Activated CD4-positive, alpha-beta T cell treated with anti-CD3 and anti-CD28 coated beads, Interleukin-2, amount 50 U/mL, for 24 hours (primary cell): ENCODE data around the gene FAHD1.

ENCODE experiments used
- DNase-seq, 2 donors: peaks; one replicate each; pipeline ENCODE4 v3.0.0-alpha.2; 2020; ENCODE audit warnings: low read depth in 1 of 2, low spot score in 1 of 2

The FAHD1 gene

GRCh38 chr16:1816396-1817275 lies 10.4 kb upstream of the FAHD1 start:
- DNase-seq: no peak

GRCh38 chr16:1817276-1817589 lies 9.8 kb upstream of the FAHD1 start:
- no peak for DNase-seq

- no peak for DNase-seq
Measured at GRCh38 chr16:1817716-1818115, 9.3 kb upstream of the FAHD1 start.

- no peak for DNase-seq
Measured at GRCh38 chr16:1818204-1818872, 8.7 kb upstream of the FAHD1 start.

GRCh38 chr16:1818873-1819525 lies 8.0 kb upstream of the FAHD1 start:
- no peak for DNase-seq

GRCh38 chr16:1819611-1820010 lies 7.4 kb upstream of the FAHD1 start:
- no peak for DNase-seq

GRCh38 chr16:1820096-1820945 lies 6.7 kb upstream of the FAHD1 start:
- DNase-seq: no peak

GRCh38 chr16:1820946-1821290 lies 6.1 kb upstream of the FAHD1 start:
- DNase-seq: no peak

- no peak for DNase-seq
Measured at GRCh38 chr16:1821861-1822611, 5.0 kb upstream of the FAHD1 start.

GRCh38 chr16:1822801-1823200 lies 4.2 kb upstream of the FAHD1 start:
- DNase-seq: no peak

GRCh38 chr16:1823821-1824220 lies 3.2 kb upstream of the FAHD1 start:
- DNase-seq: no peak

GRCh38 chr16:1825381-1825863 lies 1.6 kb upstream of the FAHD1 start:
- DNase-seq: no peak

- peak; percentile 10 to 55 for DNase-seq
Measured at GRCh38 chr16:1825864-1826690, 929 bp upstream of the FAHD1 start.

GRCh38 chr16:1828645-1829410 lies 1.8 kb downstream of the FAHD1 start:
- DNase-seq: no peak

- DNase-seq: no peak
Measured at GRCh38 chr16:1830213-1830612, 3.2 kb downstream of the FAHD1 start.

- no peak for DNase-seq
Measured at GRCh38 chr16:1831186-1832075, 4.4 kb downstream of the FAHD1 start.

- no peak for DNase-seq
Measured at GRCh38 chr16:1832838-1833454, 5.9 kb downstream of the FAHD1 start.
